ENCODE data around the gene GPATCH1.
A peak's percentile ranks its signal among the peaks of the same experiment; 100 is the strongest.
"Not testable (repeated sequence)": the region's sequence is repeated elsewhere in the genome, so short reads cannot be mapped to it uniquely, and the experiment has no call there.

GPATCH1 gene

DNA sequence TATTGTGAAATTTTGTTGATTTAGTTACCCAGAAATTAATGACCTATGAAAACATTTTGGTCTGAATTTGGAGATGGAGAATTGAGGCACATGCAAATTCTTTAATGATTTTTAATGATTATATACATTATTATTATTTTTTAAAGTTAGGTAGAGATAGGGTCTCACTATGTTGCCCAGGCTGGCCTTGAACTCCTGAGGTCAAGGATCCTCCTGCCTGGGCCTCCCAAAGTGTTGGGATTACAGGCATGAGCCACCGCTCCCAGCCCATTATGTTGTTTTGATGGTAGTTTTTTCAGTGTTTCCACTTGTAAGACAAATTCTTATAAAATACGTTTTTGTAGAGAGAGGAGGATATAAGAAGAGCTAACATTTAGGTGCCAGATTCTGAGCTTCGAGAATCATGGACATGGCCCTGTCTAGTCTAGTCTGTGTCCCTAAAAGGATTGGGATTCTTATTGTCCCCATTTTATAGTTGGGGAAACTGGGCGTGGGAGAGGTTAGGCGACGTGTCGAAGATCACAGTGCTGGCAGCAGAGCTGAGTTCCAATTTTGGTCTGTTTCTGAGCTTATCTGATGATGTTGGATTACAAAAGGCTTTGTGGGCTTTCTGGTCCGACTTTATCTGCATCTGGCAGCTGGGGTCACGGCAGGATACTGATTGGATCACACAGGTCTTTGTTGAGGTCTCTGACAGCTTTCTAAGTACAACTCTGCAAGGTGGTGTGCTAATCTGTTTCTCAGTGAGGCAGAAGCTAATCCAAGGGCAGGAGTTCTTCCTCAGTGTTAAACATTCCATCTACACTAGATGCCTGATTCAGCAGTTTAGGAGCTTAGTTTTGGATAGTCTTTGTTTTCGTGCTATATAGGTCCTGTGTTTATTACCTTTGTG is 43.5 kb downstream of the GPATCH1 start:
- Histone ChIP-seq H3K9me2 (replicated peaks; ENCODE audit: insufficient read depth, low read length) (no peaks in the 10 kb centered on the region), H3K36me3 (ENCODE audit: low read length) (no peaks in the 10 kb centered on the region; the same call in 1 of the 2 replicates), H3F3A (ENCODE audit: insufficient read depth) (0 out of 2 replicates have a peak, but pooled peaks cover 3% of the 10 kb centered on the region), H3K27me3 (ENCODE audit: low read length) (no peaks in the 10 kb centered on the region), H3K9me3 (ENCODE audit: insufficient read depth, low read length) (no peaks in the 10 kb centered on the region), H4K20me1 (ENCODE audit: low read depth, low read length) (no peaks in the 10 kb centered on the region), H3K4me3 (ENCODE audit: insufficient read depth, low read length, poor library complexity, severe bottlenecking) (no peak overlapping the region), H3K9ac (ENCODE audit: low read length) (no peak overlapping the region), H2AFZ (ENCODE audit: low read depth, low read length, severe bottlenecking) (no peak overlapping the region), H3K27ac (ENCODE audit: low read depth, low read length) (no peak overlapping the region), H3K79me2 (ENCODE audit: insufficient read depth, low read length) (no peaks in the 10 kb centered on the region), H3K4me2 (ENCODE audit: low read depth, low read length, poor library complexity, severe bottlenecking) (no peak overlapping the region)
- no peak for TF ChIP-seq CTCF (IDR thresholded peaks at IDR 0.05; ENCODE audit: insufficient read depth, low read length, poor library complexity, severe bottlenecking)
- no peak for TF ChIP-seq EZH2phosphoT487 (conservative IDR thresholded peaks at IDR 0.05; ENCODE audit: low read length)

DNA sequence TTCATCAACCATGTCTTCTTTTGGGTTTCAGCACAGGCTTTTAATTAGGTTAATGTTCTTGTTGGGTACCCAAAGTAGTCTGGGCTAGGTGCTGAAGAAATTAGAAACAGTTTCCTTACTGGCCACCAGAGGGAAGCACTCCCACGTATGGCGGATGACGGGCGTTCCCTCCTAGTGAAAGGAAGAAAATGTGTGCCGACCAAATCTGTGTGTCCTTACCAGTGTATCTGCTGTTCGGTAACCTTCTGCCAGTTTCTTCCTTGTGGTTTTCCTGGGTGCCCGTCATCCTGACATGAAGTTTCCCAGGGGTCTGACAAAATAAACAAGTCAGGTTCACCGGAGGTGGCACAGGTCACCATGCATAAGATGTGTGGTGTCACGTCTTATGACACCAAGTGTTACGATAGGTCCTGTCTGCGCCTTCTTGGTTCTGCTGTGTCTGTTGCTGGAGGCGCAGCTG is 45.0 kb downstream of the GPATCH1 start:
- Histone ChIP-seq H3K9ac (ENCODE audit: low read length) (no peak overlapping the region), H3K9me2 (replicated peaks; ENCODE audit: insufficient read depth, low read length) (no peaks in the 10 kb centered on the region), H2AFZ (ENCODE audit: low read depth, low read length, severe bottlenecking) (no peak overlapping the region), H3K79me2 (ENCODE audit: insufficient read depth, low read length) (no peaks in the 10 kb centered on the region), H3K4me2 (ENCODE audit: low read depth, low read length, poor library complexity, severe bottlenecking) (no peak overlapping the region), H3F3A (ENCODE audit: insufficient read depth) (0 out of 2 replicates have a peak, but pooled peaks cover 3% of the 10 kb centered on the region), H3K27me3 (ENCODE audit: low read length) (no peaks in the 10 kb centered on the region), H4K20me1 (ENCODE audit: low read depth, low read length) (no peaks in the 10 kb centered on the region), H3K9me3 (ENCODE audit: insufficient read depth, low read length) (no peaks in the 10 kb centered on the region), H3K36me3 (ENCODE audit: low read length) (no peaks in the 10 kb centered on the region; the same call in 1 of the 2 replicates), H3K4me3 (ENCODE audit: insufficient read depth, low read length, poor library complexity, severe bottlenecking) (no peak overlapping the region), H3K27ac (ENCODE audit: low read depth, low read length) (no peak overlapping the region)
- TF ChIP-seq CTCF (IDR thresholded peaks at IDR 0.05; ENCODE audit: insufficient read depth, low read length, poor library complexity, severe bottlenecking) (peak; percentile 57), EZH2phosphoT487 (conservative IDR thresholded peaks at IDR 0.05; ENCODE audit: low read length) (no peak)

DNA sequence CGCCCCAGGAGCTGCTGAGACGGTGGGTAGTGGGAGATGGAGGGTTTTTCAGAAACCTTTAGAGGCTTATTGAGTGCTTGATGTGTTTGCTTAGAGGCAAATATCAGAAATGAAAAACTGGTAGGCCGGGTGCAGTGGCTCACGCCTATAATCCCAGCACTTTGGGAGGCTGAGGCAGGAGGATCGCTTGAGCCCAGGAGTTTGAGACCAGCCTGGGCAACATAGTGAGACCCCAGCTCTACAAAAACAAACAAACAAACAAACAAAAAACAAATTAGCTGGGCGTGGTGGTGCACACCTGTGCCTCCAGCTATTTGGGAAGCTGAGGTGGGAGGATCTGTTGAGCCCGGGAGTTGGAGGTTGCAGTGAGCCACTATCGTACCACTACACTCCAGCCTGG is 45.7 kb downstream of the GPATCH1 start:
- not testable (repeated sequence) for H3K9me2 ChIP-seq (replicated peaks; ENCODE audit: insufficient read depth, low read length); H3K4me2 ChIP-seq (ENCODE audit: low read depth, low read length, poor library complexity, severe bottlenecking); H3K27ac ChIP-seq (ENCODE audit: low read depth, low read length); H3K9ac ChIP-seq (ENCODE audit: low read length); H3K9me3 ChIP-seq (ENCODE audit: insufficient read depth, low read length); H3K4me3 ChIP-seq (ENCODE audit: insufficient read depth, low read length, poor library complexity, severe bottlenecking); H4K20me1 ChIP-seq (ENCODE audit: low read depth, low read length); H3K79me2 ChIP-seq (ENCODE audit: insufficient read depth, low read length); H2AFZ ChIP-seq (ENCODE audit: low read depth, low read length, severe bottlenecking); H3K36me3 ChIP-seq (ENCODE audit: low read length); H3K27me3 ChIP-seq (ENCODE audit: low read length); H3F3A ChIP-seq (ENCODE audit: insufficient read depth)

- Histone ChIP-seq H3K36me3 (ENCODE audit: low read length) (no peaks in the 10 kb centered on the region; the same call in 1 of the 2 replicates), H3K4me3 (ENCODE audit: insufficient read depth, low read length, poor library complexity, severe bottlenecking) (no peak overlapping the region), H3F3A (ENCODE audit: insufficient read depth) (0 out of 2 replicates have a peak, but pooled peaks cover 3% of the 10 kb centered on the region), H3K9me3 (ENCODE audit: insufficient read depth, low read length) (no peaks in the 10 kb centered on the region), H2AFZ (ENCODE audit: low read depth, low read length, severe bottlenecking) (no peak overlapping the region), H4K20me1 (ENCODE audit: low read depth, low read length) (no peaks in the 10 kb centered on the region), H3K79me2 (ENCODE audit: insufficient read depth, low read length) (no peaks in the 10 kb centered on the region), H3K27me3 (ENCODE audit: low read length) (no peaks in the 10 kb centered on the region), H3K9me2 (replicated peaks; ENCODE audit: insufficient read depth, low read length) (no peaks in the 10 kb centered on the region), H3K27ac (ENCODE audit: low read depth, low read length) (no peak overlapping the region), H3K9ac (ENCODE audit: low read length) (no peak overlapping the region), H3K4me2 (ENCODE audit: low read depth, low read length, poor library complexity, severe bottlenecking) (no peak overlapping the region)
- TF ChIP-seq EZH2phosphoT487 (conservative IDR thresholded peaks at IDR 0.05; ENCODE audit: low read length) (no peak), CTCF (IDR thresholded peaks at IDR 0.05; ENCODE audit: insufficient read depth, low read length, poor library complexity, severe bottlenecking) (no peak)
Measured at GRCh38 chr19:33129901-33130300, 48.9 kb downstream of the GPATCH1 start.
